ENCODE results near the gene ITGB2. TPM values are rescaled to one million over a fixed set of nuclear protein-coding genes. Genes with fewer than 3 reads are reported as not detected.

Gene ITGB2
- total RNA-seq, 1 experiment from 2014 or later, result 6.0 TPM

- Histone ChIP-seq H3K9me2 (ENCODE audit: insufficient read depth) (no peaks in the 10 kb centered on the region), H3K9me3 (ENCODE audit: insufficient read depth, low read depth) (no peaks in the 10 kb centered on the region), H2AFZ (no peak overlapping the region), H3K4me1 (replicated peaks; ENCODE audit: insufficient read depth) (peaks cover 5% of the 10 kb centered on the region; the same call in 1 of the 2 replicates), H3K4me2 (no peak overlapping the region), H3K79me2 (ENCODE audit: low read depth) (peaks cover 36% of the 10 kb centered on the region), H3F3A (ENCODE audit: insufficient read depth, low read depth) (peaks cover 4% of the 10 kb centered on the region; the same call in 1 of the 2 replicates), H3K27ac (no peak overlapping the region), H3K36me3 (ENCODE audit: low read depth) (peaks cover 3% of the 10 kb centered on the region; the same call in 1 of the 2 replicates), H3K4me3 (no peak overlapping the region), H3K27me3 (ENCODE audit: insufficient read depth, low read depth) (no peaks in the 10 kb centered on the region), H4K20me1 (ENCODE audit: insufficient read depth) (peaks cover 38% of the 10 kb centered on the region)
- BruUV-seq (replicated peaks), result no TSS peak
- ChIA-PET POLR2A (ENCODE audit: unreplicated experiment) (no interaction called here), CTCF (no interaction called here)
- TF ChIP-seq, protein P1, sequence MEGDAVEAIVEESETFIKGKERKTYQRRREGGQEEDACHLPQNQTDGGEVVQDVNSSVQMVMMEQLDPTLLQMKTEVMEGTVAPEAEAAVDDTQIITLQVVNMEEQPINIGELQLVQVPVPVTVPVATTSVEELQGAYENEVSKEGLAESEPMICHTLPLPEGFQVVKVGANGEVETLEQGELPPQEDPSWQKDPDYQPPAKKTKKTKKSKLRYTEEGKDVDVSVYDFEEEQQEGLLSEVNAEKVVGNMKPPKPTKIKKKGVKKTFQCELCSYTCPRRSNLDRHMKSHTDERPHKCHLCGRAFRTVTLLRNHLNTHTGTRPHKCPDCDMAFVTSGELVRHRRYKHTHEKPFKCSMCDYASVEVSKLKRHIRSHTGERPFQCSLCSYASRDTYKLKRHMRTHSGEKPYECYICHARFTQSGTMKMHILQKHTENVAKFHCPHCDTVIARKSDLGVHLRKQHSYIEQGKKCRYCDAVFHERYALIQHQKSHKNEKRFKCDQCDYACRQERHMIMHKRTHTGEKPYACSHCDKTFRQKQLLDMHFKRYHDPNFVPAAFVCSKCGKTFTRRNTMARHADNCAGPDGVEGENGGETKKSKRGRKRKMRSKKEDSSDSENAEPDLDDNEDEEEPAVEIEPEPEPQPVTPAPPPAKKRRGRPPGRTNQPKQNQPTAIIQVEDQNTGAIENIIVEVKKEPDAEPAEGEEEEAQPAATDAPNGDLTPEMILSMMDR (conservative IDR thresholded peaks at IDR 0.05), result no peak
- no peak for TF ChIP-seq EZH2 (IDR thresholded peaks at IDR 0.05; ENCODE audit: low read depth)
- intact Hi-C loops (cut with micrococcal nuclease; ENCODE audit: unreplicated experiment), result no loop called here
- no peak for DNase-seq
Measured at GRCh38 chr21:44853601-44854390, 66.9 kb downstream of the ITGB2 start.

- CTCF ChIA-PET, result no interaction called here
- BruUV-seq (replicated peaks), result TSS peak; percentile 14
Measured at GRCh38 chr21:44850905-44851657, 69.6 kb downstream of the ITGB2 start.

DNA sequence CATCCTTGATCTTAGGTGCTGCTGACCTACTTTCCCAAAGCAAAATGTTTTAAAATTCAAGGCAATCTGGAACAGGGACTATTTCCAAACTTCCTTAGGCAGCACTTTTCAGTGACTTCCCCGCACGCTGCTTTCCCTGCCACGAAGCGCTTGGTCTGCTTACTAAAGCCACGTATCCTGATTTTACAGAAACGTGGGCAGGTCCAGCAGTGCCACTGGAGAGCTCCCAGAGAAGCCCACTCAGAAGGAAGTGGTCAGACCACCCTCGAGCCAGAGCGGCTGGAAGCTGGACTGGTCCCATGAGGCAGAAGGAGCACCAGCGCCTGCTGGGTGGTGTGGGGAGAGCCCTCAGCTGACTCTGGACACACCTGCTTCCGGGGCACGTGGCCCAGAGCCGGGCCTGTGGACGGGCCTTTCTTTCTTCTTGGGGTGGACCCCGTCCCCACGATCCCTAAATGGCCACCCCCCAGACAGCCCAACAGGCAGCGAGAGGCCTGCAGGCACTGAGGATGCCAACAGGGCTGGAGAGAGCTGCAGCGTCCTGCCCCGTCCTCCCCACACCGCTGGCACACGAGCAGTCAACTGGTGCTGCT is 70.4 kb downstream of the ITGB2 start:
- Histone ChIP-seq H3K4me3 (no peak overlapping the region), H2AFZ (no peak overlapping the region), H3K36me3 (ENCODE audit: low read depth) (peaks cover 3% of the 10 kb centered on the region; the same call in 1 of the 2 replicates), H3K27me3 (ENCODE audit: insufficient read depth, low read depth) (no peaks in the 10 kb centered on the region), H3K4me1 (replicated peaks; ENCODE audit: insufficient read depth) (no peaks in the 10 kb centered on the region), H3F3A (ENCODE audit: insufficient read depth, low read depth) (peaks cover 14% of the 10 kb centered on the region; the same call in 1 of the 2 replicates), H3K9me3 (ENCODE audit: insufficient read depth, low read depth) (no peaks in the 10 kb centered on the region), H3K4me2 (no peak overlapping the region), H3K9me2 (ENCODE audit: insufficient read depth) (no peaks in the 10 kb centered on the region), H4K20me1 (ENCODE audit: insufficient read depth) (peaks cover 9% of the 10 kb centered on the region), H3K27ac (no peak overlapping the region), H3K79me2 (ENCODE audit: low read depth) (peaks cover 8% of the 10 kb centered on the region)
- no peak for DNase-seq
- no TSS peak for BruUV-seq (replicated peaks)
- intact Hi-C loops (cut with micrococcal nuclease; ENCODE audit: unreplicated experiment), result no loop called here
- ChIA-PET CTCF (no interaction called here), POLR2A (ENCODE audit: unreplicated experiment) (no interaction called here)
- no peak for TF ChIP-seq EZH2 (IDR thresholded peaks at IDR 0.05; ENCODE audit: low read depth)
- TF ChIP-seq, protein P1 (conservative IDR thresholded peaks at IDR 0.05), result no peak

More at GRCh38 chr21:44850905-44851657, 69.6 kb downstream of the ITGB2 start:
- H3K36me3 ChIP-seq (ENCODE audit: low read depth), result peaks cover 3% of the 10 kb centered on the region; the same call in 1 of the 2 replicates
- H2AFZ ChIP-seq, result no peak overlapping the region
- no peak for DNase-seq
- peaks cover 11% of the 10 kb centered on the region for H4K20me1 ChIP-seq (ENCODE audit: insufficient read depth)
- H3K27me3 ChIP-seq (ENCODE audit: insufficient read depth, low read depth), result no peaks in the 10 kb centered on the region
- peaks cover 6% of the 10 kb centered on the region; the same call in 1 of the 2 replicates for H3F3A ChIP-seq (ENCODE audit: insufficient read depth, low read depth)
- no peaks in the 10 kb centered on the region for H3K9me3 ChIP-seq (ENCODE audit: insufficient read depth, low read depth)
- intact Hi-C loops (cut with micrococcal nuclease; ENCODE audit: unreplicated experiment), result no loop called here
- POLR2A ChIA-PET (ENCODE audit: unreplicated experiment), result no interaction called here
- H3K79me2 ChIP-seq (ENCODE audit: low read depth), result peaks cover 10% of the 10 kb centered on the region
- H3K4me1 ChIP-seq (replicated peaks; ENCODE audit: insufficient read depth), result no peaks in the 10 kb centered on the region
- TF ChIP-seq EZH2 (IDR thresholded peaks at IDR 0.05; ENCODE audit: low read depth), result no peak
- TF ChIP-seq, protein P1 (conservative IDR thresholded peaks at IDR 0.05), result no peak
- no peaks in the 10 kb centered on the region for H3K9me2 ChIP-seq (ENCODE audit: insufficient read depth)
- H3K4me2 ChIP-seq, result no peak overlapping the region
- H3K27ac ChIP-seq, result no peak overlapping the region
- no peak overlapping the region for H3K4me3 ChIP-seq
